Stomach smooth muscle (tissue), 2 donors: ENCODE measurements around the gene SUSD2.
"Not testable (repeated sequence)": the region's sequence is repeated elsewhere in the genome, so short reads cannot be mapped to it uniquely, and the experiment has no call there.

Experiments
- H3K27ac ChIP-seq: one replicate; pipeline ENCODE4 v1.7.0; 2013; ENCODE audit warnings: mild to moderate bottlenecking, low read length, inconsistent platforms
- H3K27me3 ChIP-seq, 2 donors: one replicate each; pipeline ENCODE4 v1.7.0; 2013; ENCODE audit warnings: low read length in 2 of 2; ENCODE audit not compliant: insufficient read depth in 2 of 2, control insufficient read depth in 1 of 2
- H3K36me3 ChIP-seq, 2 donors: one replicate each; pipeline ENCODE4 v1.7.0; 2013; ENCODE audit warnings: low read length in 2 of 2; ENCODE audit not compliant: control insufficient read depth in 2 of 2, insufficient read depth in 2 of 2
- H3K4me1 ChIP-seq: one replicate; pipeline ENCODE4 v1.7.0; 2013; ENCODE audit warnings: low read length; ENCODE audit not compliant: control insufficient read depth, insufficient read depth
- H3K4me3 ChIP-seq, 2 donors: one replicate each; pipeline ENCODE4 v1.7.0; 2013; ENCODE audit warnings: low read length in 2 of 2
- H3K9ac ChIP-seq, 2 donors: one replicate each; pipeline ENCODE4 v1.7.0; 2013; ENCODE audit warnings: low read length in 2 of 2, mild to moderate bottlenecking in 1 of 2
- H3K9me3 ChIP-seq, 2 donors: one replicate each; pipeline ENCODE4 v1.7.0; 2013; ENCODE audit warnings: low read length in 2 of 2; ENCODE audit not compliant: control insufficient read depth in 2 of 2
- donor health status: healthy.
- donor health status: Pancreatic carcinoma.

SUSD2 gene

DNA sequence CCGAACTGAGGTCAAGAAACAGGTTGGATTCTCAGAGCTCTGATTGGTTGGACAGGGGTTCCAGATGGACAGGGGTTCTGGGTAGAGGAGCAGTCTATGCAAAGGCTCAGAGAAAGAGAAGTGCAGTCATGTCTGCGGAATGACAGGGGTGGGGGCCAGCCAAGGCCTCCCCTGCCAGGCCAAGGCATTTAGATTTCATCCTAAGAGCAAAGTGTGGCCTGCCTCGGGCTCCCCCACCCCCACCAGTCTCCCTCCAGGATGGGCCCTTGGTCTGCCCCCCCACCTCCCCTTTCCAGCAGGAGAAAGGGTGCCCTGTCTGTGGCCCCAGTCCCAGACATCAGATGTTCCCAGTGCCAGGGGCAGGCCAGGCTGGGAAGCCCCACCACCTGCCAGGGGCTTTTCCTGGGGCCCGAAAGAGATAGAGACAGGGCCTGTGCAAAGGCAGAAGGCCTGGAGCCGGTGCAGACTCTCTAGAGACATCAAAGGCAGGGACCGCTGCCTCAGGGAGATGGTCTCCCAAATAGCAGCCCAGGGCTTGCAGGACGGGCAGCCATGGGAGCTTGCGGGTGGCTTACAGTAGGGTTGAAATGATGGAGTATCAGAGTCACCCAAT is 9.4 kb downstream of the SUSD2 start:
- H3K27ac ChIP-seq, result no peak overlapping the region
- H3K9ac ChIP-seq, result no peak overlapping the region
- no peaks in the 10 kb centered on the region for H3K27me3 ChIP-seq
- H3K36me3 ChIP-seq, result peaks cover 0 to 3% of the 10 kb centered on the region in 2 donors
- no peak overlapping the region for H3K4me3 ChIP-seq
- H3K9me3 ChIP-seq, result no peaks in the 10 kb centered on the region
- H3K4me1 ChIP-seq, result peaks cover 10% of the 10 kb centered on the region

DNA sequence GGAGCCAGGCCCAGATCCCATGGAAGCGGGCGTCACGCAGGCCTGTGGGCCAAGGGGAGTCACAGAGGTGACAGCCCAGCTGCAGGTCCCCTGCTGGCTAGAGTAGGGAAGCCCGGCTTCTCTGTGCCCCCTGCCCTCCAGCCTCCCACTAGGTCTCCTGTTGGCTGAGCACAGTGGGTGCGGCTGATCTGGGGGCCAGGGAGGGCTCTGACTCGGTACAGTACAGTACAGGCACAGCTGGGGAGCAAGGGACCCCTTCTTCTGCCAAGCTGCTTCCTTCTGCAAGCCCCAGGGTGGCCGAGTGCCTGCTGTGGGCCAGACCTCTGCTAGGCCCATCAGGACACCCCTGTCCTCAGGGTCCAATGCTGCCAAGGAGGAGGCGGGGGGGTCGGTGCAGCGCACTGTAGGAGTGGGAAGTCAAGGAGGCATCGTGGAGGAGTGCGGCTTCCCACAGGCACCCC is 10.1 kb downstream of the SUSD2 start:
- peaks cover 10% of the 10 kb centered on the region for H3K4me1 ChIP-seq
- no peak overlapping the region for H3K9ac ChIP-seq
- no peaks in the 10 kb centered on the region for H3K9me3 ChIP-seq
- H3K27ac ChIP-seq, result no peak overlapping the region
- H3K27me3 ChIP-seq, result no peaks in the 10 kb centered on the region
- H3K36me3 ChIP-seq, result peaks cover 0 to 3% of the 10 kb centered on the region in 2 donors
- no peak overlapping the region for H3K4me3 ChIP-seq

DNA sequence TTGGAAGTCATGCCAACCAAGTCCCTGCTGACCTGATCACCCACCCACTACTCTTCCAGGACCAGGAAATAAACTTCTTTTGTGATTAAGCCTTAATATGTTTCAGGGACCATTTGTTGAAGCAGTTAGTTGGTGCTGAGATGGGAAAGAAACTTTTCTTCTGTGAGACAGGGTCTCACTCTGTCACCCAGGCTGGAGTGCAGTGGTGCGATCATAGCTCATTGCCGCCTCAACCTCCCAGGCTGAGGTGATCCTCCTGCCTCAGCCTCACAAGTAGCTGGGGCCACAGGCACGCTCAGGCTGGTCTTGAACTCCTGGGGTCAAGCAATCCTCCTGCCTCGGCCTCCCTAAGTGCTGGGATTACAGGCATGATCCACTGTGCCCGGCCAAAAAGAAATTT is 10.6 kb downstream of the SUSD2 start:
- Histone ChIP-seq H3K27ac (no peak overlapping the region), H3K9ac (no peak overlapping the region), H3K27me3 (no peaks in the 10 kb centered on the region), H3K9me3 (no peaks in the 10 kb centered on the region), H3K36me3 (no peaks in the 10 kb centered on the region), H3K4me3 (no peak overlapping the region), H3K4me1 (peaks cover 10% of the 10 kb centered on the region)

DNA sequence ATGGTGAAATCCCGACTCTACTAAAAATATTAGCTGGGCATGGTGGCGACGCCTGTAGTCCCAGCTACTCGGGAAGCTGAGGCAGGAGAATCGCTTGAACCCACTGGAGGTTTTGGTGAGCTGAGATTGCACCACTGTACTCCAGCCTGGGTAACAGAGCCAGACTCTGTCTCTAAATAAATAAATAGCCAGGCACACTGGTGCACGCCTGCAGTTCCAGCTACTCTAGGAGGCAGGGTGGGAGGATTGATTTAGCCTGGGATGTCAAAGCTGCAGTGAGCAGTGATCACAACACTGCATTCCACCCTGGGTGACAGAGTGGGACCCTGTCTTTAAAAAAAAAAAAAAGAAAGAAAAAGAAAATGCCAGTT is 17.4 kb downstream of the SUSD2 start:
- no peak overlapping the region for H3K4me3 ChIP-seq
- no peaks in the 10 kb centered on the region for H3K27me3 ChIP-seq
- H3K9ac ChIP-seq, result no peak overlapping the region
- no peaks in the 10 kb centered on the region for H3K9me3 ChIP-seq
- H3K27ac ChIP-seq, result no peak overlapping the region
- H3K4me1 ChIP-seq, result peaks cover 8% of the 10 kb centered on the region
- no peaks in the 10 kb centered on the region for H3K36me3 ChIP-seq

DNA sequence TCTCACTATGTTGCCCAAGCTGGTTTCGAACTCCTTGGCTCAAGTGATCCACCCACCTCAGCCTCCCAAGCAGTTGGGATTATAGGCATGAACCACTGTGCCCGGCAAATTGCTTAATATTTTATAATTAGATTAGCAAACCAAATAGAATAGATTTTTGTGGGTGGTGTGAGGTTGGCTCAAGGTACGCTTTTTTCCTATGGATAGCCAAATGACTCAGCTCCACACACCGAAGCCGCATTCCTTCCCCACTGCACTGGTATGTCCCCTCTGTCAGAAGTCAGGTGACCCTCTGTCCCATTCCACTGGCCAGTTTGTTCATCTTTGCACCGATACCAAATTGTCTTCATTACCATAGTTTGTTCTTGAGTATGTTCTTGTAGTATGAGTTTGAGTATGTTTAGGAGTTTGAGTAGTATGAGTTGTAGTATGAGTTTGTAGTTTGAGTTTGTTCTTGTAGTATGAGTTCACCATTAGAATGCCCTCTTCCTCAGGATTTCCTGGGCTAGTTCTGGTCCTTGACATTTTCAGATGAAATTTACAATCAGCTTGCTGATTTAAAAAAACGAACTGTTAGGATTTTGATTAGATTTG is 19.4 kb downstream of the SUSD2 start:
- no peak overlapping the region for H3K4me3 ChIP-seq
- no peaks in the 10 kb centered on the region for H3K9me3 ChIP-seq
- peaks cover 8% of the 10 kb centered on the region for H3K4me1 ChIP-seq
- no peak overlapping the region for H3K9ac ChIP-seq
- H3K27ac ChIP-seq, result no peak overlapping the region
- H3K27me3 ChIP-seq, result no peaks in the 10 kb centered on the region
- H3K36me3 ChIP-seq, result no peaks in the 10 kb centered on the region

DNA sequence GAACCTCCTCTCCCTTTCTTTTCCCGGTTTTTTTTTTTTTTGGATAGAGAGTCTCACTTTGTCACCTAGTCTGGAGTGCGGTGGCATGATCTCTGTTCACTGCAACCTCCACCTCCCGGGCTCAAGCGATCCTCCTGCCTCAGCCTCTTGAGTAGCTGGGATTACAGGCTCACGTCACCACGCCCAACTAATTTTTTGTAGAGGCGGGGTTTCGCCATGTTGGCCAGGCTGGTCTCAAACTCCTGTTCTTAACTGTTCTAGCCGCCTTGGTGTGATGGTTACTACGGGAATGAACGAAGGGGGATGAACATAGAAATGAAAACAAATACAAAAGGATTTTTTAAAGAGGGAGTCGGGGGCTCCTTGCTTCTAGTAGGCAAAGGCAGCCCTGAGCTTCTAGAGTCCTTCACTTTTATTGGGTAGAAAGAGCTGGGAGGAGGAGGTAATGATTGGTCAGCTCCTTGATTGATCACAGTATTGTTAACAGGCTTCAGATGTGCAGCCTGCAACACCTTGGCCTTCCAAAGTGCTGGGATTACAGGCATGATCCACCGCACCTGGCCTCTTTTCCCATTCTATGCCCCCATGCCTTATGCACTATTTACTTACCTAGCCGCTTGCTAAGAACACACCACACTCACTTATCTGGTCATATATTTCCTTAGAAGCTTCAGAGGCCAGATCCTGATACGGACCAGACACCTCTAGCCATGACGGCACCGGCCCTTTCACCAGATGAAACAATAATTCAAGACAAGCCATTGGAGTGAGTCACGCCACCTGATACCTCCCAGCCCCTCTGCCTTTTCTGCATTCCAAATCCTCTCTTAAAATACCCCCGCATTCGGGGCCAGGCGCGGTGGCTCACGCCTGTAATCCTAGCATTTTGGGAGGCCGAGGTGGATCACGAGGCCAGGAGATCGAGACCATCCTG is 20.7 kb downstream of the SUSD2 start:
- peaks cover 8% of the 10 kb centered on the region for H3K4me1 ChIP-seq
- H3K9ac ChIP-seq, result no peak overlapping the region
- H3K4me3 ChIP-seq, result no peak overlapping the region
- H3K27me3 ChIP-seq, result no peaks in the 10 kb centered on the region
- H3K9me3 ChIP-seq, result no peaks in the 10 kb centered on the region
- no peak overlapping the region for H3K27ac ChIP-seq
- no peaks in the 10 kb centered on the region for H3K36me3 ChIP-seq

DNA sequence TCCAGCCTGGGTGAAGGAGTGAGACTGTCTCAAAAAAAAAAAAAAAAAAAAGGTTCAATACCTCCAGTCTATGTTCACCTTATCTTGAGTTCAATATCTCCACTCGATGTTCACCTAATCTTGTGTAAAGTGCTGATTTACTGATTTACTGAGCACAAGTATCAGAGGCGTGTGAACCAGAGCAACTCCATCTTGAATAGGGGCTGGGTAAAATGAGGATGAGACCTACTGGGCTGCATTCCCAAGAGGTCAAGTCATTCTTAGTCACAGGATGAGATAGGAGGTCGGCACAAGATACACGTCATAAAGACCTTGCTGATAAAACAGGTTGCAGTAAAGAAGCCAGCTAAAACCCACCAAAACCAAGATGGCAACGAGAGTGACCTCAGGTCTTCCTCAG is 22.6 kb downstream of the SUSD2 start:
- not testable (repeated sequence) for H3K27me3 ChIP-seq, H3K36me3 ChIP-seq, H3K9ac ChIP-seq, H3K27ac ChIP-seq, H3K4me3 ChIP-seq, H3K9me3 ChIP-seq, H3K4me1 ChIP-seq

DNA sequence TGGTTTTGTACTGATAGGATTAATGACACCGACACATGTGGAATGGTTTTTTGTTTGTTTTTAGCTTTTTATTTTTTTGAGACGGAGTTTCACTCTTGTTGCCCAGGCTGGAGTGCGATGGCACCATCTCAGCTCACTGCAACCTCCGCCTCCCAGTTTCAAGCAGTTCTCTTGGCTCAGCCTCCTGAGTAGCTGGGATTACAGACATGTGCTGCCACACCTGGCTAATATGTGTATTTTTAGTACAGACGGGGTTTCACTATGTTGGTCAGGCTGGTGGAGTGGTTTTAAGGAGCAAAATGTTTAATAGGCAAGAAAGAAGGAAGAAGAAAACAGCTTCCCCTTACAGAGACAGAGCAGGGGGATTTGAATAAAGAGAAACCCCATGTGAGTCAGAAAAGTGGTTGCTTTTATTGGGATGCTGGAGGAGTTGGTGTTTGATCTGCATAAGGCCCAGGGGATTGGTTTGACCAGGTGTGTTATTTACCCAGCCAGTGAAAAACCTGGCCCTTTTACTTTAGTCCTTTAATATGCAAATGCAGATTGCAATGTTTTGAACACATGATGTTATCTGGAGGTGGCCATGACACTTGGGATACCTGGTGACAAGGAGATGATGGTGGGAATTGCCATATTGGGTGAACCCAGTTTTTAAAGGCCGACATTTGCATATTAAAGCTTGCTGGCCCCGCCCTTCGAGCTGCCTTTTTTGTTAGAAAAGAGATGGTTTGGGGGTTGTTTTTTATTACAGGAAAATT is 24.3 kb downstream of the SUSD2 start:
- peaks cover 7% of the 10 kb centered on the region for H3K4me1 ChIP-seq
- no peaks in the 10 kb centered on the region for H3K27me3 ChIP-seq
- H3K4me3 ChIP-seq, result no peak overlapping the region
- H3K9ac ChIP-seq, result no peak overlapping the region
- no peak overlapping the region for H3K27ac ChIP-seq
- no peaks in the 10 kb centered on the region for H3K36me3 ChIP-seq
- H3K9me3 ChIP-seq, result no peaks in the 10 kb centered on the region

DNA sequence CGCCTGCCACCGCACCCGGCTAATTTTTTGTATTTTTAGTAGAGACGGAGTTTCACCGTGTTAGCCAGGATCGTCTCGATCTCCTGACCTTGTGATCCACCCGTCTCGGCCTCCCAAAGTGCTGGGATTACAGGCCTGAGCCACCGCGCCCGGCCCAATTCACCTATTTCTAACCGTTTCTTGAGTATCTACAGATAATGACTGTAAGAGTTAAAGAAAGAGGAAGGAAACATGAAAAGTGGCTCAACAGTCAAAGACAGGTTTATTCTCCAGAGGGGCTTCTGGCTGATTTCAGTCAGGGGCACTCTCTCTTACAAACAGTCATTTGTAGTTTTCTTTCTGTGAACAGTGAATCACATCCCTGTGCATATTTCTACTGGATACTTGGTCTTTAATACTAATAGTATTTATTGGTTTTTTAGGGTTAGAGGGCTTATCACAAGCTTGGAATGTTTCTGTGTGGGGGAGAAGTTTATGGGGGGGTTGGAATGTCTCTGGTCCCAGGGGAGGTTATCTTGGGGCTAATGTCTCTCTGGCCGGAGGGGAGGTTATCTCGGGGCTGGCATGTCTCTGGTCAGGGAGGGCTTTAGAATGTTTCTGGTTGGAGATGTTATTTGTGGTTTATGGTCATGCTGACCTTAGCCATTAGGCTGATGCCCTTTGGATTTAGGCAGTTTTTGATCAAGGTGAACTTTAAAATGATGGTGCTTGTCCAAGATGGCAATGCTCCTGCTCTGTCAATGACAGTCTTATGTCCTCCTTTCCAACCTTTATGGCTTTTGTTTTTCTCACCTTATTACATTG is 25.4 kb downstream of the SUSD2 start:
- H3K4me1 ChIP-seq, H3K36me3 ChIP-seq, H3K27me3 ChIP-seq, H3K9me3 ChIP-seq, H3K4me3 ChIP-seq, H3K27ac ChIP-seq, H3K9ac ChIP-seq: not testable (repeated sequence)
